ENCODE data around the gene ZIM2. TPM values are rescaled to one million over a fixed set of nuclear protein-coding genes. Genes with fewer than 3 reads are reported as not detected.

ZIM2 gene
- total RNA-seq, 1 donor from 2014 or later = not detected

DNA sequence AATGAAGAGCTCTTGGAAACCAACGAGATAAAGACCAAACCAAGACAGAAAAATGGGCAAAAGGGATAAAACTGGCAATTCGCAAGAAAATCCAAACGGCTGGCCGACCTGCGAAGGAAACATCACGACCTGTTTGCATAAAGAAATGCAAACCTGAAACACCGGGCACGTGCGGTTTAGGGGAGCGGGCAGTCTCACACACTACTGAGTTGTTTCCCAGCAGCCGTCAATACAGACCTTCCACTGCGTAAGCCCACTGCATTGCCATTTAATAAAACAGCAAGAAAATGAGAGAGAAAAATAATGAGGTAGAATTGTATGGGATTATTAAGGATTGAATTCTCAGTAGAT, 642 bp upstream of the ZIM2 start:
- intact Hi-C loops (cut with micrococcal nuclease) = no loop called here
- DNase-seq = no peak
- no peak for ATAC-seq

DNA sequence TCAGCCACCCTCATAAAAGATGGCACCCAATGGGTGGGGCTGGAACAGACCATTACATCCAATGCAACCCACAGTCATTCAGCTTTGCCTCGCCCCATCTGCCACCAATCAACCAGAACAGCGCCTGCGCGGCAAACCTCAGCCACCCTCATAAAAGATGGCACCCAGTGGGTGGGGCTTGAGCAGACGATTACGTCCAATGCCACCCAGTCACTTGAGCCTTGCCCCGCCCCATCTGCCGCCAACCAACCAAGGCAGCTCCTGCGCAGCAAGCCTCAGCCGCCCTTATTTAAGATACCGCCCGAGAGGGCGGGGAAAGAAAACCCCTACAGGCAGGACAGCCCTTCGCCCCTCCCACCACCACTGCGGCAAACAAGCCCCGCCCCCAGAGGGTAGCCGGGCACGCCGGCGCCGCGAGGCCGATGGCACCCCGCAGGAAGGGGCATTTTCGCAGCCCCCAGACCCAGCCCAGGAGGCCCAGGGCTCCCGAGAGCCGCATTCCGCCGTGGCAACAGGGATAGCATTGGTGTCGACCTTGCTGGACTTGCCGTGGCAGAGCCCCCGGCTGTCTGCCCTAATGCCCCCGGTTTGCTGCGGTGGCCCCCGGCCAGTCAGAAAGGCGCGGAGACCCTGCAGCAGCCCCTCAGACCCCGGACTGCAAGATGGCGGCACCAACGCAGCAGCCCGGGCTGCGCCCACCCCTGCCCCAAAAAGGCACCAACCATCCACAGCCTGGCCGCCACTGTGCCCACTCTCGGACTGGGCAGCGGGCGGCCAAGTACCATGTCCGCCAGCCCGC, 675 bp downstream of the ZIM2 start:
- DNase-seq (peak; percentile 95), ATAC-seq (peak; percentile 67)
- intact Hi-C loops (cut with micrococcal nuclease) = no loop called here

DNA sequence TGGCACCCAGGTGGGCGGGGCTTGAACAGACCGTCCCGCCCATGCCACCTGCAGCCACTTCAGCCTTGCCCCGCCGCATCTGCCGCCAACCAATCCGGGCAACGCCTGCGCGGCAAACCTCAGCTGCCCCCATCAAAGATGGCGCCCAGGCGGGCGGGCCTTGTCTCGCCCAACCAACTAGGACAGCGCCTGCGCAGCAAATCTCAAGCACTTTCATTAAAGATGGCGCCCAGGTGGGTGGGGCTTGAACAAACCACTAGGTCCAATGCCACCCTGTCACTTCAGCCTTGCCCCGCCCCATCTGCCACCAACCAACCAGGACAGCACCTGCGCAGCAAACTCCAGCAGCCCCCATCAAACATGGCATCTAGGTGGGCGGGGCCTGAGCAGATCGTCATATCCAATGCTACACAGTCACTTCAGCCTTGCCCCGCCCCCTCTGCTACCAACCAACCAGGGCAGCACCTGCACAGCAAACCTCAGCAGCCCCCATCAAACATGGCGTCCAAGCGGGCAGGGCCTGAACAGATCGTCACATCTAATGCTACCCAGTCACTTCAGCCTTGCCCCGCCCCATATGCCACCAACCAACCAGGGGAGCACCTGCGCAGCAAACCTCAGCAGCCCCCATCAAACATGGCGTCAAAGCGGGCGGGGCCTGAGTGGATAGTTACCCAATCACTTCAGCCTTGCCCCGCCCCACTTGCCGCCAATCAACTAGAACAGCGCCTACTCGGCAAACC, 1.4 kb downstream of the ZIM2 start:
- intact Hi-C loops (cut with micrococcal nuclease) = no loop called here
- DNase-seq (peak; percentile 97), ATAC-seq (peak; percentile 68)

DNA sequence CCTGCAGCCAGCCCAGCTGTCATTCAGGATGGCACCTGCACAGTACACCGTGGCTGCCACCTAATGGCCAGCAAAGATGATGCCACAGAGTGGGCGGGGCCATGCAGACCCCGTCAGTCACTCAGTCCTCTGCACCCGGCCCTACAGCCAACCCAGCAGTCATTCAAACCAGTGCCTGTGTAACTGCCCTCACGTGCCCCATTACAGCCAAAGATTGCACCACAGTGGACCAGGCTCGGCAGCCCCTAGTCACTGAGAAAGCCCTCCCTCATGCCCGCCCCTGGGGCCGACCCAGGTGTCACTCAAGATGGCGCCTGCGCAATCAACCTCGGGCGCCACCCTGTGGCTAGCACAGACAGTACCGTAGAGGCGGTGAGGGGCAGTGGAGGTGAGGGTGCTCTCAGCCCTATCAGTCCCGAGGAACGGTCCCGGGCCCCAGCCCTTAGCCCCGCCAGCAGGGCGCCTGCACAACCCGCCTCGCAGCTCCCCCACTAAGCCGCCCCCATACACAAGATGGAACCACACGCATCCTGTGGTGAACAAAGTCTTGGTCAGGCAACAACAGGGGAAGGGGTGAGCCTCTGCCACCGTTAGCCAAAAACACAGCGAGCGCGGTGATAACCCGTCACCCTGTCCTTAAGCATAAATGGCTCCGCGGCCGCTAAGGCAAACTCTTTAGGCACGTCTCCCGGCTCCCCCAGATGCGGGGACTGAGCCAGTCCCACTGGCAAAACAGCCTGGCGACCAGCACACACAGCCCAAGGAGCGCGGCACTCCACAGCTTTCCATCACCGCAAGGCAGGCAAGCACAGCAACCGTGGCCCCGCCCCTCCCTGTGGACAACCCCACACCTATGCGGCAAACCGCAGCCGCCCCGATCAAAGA, 2.3 kb downstream of the ZIM2 start:
- DNase-seq (peak; percentile 80), ATAC-seq (peak; percentile 50)
- intact Hi-C loops (cut with micrococcal nuclease) = no loop called here

DNA sequence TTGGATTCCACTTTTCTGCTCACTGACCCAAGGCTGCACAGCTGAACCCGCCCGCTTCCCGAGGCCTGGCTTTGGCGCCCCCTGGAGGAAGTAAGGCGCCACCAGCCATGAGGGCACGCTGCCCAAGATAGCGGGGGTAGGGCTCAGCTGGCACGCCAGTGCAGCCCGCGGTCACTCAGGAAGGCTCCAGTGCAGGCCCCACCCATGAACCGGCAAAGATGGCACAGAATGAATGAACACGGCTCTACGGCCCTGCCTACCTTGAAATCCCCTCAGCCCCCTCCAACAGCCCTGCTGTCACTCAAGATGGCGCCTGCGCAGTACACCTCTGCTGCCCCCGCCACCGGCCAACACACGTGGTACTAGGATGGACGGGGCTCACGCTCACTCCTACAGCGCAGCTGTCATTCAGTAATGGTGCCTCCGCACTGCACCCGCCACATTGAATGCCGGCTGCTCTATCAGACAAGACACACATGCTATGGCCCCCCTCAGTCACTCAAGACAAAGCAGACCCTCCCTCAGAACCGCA, 3.0 kb downstream of the ZIM2 start:
- DNase-seq (peak; percentile 85), ATAC-seq (peak; percentile 42)
- intact Hi-C loops (cut with micrococcal nuclease) = no loop called here

DNA sequence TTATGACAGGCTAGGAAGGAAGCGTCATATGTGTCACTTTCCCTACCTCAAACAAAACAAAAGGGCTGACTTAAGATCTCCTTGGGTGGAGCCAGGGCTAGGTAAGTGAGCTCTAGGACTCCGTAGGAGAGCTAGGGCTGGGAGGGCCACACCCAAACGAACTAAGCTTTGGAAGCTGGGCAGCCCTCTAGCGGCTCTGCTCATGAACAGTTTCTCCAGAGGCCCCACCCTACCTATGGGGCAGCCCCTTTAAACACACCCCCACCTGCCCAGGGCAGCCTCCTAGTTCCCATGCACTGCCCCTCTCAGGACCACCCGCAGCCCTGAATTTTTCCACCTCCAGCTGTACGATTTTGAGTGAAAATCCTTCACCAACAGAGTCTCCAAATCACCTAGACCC, 3.5 kb downstream of the ZIM2 start:
- intact Hi-C loops (cut with micrococcal nuclease) = no loop called here
- no peak for ATAC-seq
- DNase-seq = no peak

DNA sequence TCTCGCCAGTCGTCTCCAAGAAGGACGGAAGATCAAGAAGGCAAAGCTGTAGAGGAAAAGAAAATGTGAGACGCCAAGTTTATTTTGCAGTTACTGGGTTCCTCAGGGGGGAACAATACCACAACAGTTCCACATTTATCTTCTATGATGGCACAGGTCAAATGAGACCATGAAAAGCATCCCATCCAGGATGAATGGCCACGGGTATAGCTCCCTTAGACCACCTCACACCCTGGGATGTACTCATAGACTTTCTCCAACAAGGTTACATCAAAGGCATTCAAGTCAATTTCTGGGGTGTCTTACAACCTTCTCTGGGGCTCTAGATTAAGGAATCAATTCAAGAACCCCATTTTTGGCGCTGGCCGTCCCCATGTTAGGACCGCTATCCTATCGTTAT, 4.5 kb downstream of the ZIM2 start:
- intact Hi-C loops (cut with micrococcal nuclease) = no loop called here
- no peak for ATAC-seq

DNA sequence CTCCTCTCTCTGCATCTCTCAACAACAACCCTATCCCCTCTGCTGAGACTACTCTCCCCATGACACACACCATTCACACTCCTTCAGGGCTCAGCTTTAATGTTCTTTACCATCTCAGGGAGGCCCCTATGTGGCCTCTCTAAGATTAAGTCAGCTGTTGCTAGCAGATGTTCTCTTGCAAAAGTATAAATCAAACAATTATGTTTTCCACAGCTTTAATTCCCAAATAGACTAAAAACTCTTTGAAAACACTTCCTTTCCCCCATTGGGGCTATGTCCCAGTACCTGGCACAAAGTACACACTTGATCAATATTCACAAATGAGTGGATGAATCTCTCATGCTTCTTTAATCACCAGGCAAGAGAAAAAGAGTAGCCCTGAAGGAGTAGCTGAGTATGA, 5.1 kb downstream of the ZIM2 start:
- no peak for DNase-seq
- ATAC-seq = no peak
- intact Hi-C loops (cut with micrococcal nuclease) = no loop called here

More for the DNA sequence above, 4.5 kb downstream of the ZIM2 start:
- no peak for DNase-seq

DNA sequence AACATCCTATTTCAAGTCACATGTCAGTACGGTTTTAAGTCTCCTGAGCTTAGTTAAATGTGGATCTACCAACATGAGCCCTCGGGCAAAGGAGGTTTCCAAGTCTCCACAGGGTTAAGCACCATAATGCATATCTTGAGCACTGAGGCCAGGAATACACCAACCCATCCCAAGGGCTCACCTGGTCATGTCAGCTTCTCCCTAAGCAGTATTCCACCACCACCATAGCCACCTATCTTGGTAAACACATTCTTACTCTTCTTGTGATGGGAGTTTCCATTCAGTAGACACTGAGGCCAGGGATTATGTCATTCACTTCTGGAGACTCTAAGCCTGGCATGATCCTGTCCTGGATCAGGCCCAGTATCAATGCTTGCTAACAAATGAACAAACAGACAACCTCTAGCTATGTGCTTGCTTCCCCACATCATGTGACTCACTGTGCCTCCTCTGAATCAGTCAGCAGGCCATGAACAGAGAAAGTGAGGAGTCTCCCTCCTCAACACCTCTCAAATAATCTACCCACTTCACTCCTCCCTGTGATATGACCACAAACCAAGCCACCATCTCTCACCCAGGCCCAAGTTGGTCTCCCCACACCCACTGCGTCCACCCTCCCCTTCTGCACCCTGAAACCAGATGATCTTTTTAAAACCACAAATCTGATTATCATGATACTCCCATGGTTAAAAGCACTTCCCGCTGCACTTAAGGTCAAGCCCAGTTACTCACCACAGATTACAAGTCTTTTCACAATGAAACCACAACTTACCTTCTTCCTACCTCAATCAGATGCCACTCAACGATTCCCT, 5.8 kb downstream of the ZIM2 start:
- no peak for ATAC-seq
- intact Hi-C loops (cut with micrococcal nuclease) = no loop called here
- DNase-seq = no peak

DNA sequence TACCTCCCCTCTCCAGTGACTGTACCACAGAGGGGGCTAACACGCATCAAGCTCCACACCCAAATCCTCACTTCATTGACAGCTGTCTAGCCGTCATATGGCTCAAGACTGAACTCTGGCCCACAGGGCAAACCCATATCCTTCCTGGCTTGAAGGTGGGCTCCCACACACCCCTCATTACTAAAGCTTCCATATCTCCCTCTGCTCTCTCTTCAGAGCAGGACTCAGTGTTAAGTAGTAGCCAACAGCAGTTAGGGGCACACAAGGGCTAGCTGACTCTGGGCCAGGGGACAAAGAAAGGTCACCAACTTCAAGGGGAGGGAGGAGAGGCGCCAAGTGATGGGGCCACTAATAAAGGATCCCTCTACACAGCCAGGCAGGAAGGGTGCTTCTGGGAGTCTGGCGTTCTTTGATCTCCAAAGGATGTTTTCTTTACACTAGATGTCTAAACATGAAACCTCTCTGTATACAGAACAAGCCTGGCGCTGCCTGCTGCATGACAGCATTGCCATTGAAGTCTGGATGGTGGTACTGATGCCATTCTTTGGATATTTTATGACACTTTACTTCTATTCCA, 8.1 kb downstream of the ZIM2 start:
- no peak for DNase-seq
- intact Hi-C loops (cut with micrococcal nuclease) = no loop called here
- no peak for ATAC-seq

DNA sequence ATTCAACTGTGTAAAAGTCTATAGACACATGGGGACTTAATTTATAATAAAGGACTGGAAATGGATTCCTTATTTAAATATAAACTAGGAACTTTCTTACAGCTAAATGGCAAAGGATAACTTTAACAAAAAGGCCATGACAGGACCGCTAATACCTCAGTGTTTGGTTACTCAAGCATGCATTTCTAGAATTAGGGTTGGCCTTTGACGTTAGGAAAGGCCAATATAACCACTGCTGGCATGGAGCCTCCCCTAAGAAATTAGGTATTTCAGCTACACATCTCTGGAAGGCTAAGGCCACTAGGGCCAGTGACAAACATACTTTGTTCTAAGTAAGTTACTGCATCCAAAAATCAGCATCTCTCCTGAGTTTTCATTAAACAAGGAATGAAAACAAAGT, 9.3 kb downstream of the ZIM2 start:
- no peak for DNase-seq
- intact Hi-C loops (cut with micrococcal nuclease) = no loop called here
- ATAC-seq = no peak

DNA sequence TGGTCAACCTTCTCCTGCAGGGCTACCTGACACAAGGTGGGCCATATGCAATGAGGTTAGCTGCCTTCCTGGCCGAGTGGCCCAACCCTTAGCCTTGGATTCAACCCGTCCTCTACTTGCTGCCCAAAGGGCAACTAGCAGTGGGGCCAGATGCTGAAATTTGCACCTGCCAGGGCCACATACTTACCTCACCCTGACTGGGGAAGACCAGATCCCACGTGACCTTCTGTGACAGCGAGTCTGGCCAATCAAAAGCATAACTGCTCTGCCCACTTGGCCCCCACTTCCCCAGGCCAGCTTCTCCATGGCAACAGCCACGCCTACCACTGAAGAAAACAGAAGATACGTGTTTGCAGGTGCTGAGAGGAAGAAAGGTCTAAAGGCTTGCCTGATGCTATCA, 10.9 kb downstream of the ZIM2 start:
- no peak for DNase-seq
- no peak for ATAC-seq
- intact Hi-C loops (cut with micrococcal nuclease) = no loop called here

DNA sequence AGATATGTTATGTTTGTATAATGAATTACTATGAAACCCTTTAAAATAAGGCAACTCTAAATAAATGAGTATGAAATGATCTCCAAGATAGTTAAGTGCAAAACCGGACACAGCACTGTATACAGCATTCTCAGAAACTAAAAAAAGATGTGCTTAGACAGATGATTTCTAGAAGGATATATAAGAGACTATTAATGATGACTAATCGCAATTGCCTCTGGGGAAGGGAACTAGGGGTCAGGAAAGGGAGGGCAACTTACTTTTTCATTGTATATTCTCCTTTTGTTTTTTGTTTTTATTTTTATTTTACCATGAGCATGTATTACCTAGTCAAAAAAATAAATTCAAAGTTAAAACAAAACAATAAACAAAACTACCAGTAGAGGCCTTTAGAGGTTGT, 12.8 kb downstream of the ZIM2 start:
- DNase-seq (no peak), ATAC-seq (no peak)
- intact Hi-C loops (cut with micrococcal nuclease) = no loop called here

DNA sequence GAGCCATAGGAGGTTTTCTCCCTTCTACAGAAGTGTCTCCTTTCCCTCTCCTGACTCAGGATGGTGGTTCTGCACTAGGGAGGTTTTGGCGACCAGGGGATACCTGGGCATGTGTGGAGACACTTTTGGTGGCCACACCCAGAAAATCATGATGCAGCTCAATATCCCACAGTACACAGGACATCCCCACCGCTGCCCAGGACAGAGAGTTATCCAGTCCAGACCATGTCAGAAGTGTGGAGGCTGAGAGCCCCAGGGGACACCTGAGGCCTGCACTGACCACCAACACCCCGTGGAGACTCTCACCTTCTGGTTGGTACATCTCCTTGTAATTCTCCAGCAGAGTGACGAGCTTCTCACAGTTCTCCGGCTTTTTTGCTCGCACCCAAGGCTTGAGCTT, 16.6 kb downstream of the ZIM2 start:
- ATAC-seq = no peak
- DNase-seq = no peak
- intact Hi-C loops (cut with micrococcal nuclease) = no loop called here

DNA sequence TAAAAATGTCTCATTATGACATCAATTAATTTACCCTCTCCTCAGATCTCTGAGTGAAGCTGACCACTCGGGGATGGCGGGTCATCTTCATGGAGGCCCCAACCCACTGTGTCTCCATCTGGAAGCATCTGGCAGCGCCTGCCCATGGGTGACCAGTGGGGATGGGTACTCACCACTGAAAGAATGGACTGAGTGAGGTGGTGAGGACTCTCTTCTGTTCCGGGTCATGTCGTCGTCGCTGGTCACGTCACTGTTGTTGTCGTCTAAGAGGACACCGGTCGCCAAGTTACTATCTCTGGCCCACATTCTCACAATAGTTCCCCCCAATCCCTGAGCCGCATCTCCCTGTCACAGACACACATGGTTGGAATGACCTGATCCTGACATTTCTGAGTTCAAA, 17.1 kb downstream of the ZIM2 start:
- intact Hi-C loops (cut with micrococcal nuclease) = no loop called here
- no peak for DNase-seq
- ATAC-seq = no peak

DNA sequence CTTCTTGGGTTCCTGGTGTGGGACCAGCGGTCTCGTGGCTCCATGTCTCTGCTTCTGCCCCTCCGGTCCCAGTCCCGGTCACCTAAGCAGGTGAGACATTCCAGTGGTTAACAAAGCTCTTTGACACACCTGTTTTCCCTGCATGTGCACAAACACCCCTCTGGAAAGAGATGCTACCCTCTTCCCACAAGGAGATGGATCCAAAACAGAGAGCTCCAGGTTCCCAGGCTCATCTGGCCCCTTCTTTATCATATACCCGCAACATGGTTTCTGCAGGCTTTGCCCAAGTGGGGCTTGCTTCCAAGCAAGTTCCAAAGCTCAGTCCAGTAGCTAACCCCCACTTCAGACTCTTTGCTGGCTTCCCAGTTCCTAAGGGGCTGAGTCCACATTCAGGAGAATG, 17.8 kb downstream of the ZIM2 start:
- no peak for DNase-seq
- no peak for ATAC-seq
- intact Hi-C loops (cut with micrococcal nuclease) = no loop called here

DNA sequence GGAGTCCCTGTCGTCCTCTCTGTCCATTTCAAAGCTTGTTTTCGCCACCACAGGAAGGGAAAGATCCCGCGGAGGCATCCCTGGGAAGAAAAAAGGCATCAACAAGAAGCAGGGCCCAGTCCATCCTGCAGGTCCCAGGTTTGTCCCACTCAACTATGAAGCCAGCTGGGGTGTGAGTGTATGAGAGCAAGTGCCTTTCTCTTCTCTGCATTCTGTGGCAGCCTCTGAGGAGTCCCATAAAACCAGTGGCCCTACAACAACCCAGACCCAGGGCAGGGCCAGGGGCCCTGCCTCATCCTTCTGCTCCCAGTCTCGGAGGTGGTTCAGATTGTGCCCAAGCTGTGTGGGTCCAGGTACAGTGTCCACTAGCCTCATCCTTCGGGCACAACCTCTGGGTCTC, 18.9 kb downstream of the ZIM2 start:
- no peak for ATAC-seq
- no peak for DNase-seq
- intact Hi-C loops (cut with micrococcal nuclease) = no loop called here

DNA sequence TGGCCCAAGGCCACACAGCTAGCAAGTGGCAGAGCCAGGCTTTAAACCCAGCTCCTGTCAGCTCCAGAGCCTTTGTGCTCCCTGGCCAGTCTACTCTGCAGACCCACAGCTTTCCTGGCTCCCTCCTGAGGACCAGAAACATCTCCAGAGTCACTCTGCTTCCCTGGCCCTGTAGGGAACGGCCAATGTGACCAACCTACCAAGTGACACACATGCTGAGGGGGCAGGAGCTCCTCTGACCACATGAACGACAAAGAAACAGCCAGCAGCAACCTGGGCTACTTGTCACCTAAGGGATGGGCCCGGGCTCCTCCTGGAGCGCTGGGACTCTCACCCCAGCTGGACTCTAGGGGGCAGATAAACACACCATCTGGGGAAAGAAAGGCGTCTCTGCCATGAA, 19.3 kb downstream of the ZIM2 start:
- DNase-seq (no peak), ATAC-seq (no peak)
- intact Hi-C loops (cut with micrococcal nuclease) = no loop called here

DNA sequence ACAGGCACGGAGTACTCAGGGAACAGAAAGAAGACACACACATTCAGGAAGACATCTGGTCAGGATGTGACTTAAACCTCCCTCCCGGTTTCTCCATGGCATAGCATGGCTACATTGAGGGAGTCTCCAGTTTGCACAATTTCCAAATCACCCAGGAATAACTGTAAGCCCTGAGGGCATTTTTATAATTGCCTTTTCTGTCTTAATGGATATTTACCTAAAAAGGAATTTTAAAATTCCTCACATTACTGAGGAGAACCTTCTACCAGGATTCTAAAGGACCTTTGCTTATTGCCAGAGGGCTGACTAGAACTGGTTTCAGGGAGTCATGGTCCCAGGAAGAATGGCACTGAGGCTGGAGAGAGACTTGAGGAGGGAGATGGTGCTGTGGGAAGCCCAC, 21.4 kb downstream of the ZIM2 start:
- ATAC-seq = no peak
- DNase-seq = no peak
- intact Hi-C loops (cut with micrococcal nuclease) = no loop called here
